ENCODE data around the gene MAPK8.

The MAPK8 gene

DNA sequence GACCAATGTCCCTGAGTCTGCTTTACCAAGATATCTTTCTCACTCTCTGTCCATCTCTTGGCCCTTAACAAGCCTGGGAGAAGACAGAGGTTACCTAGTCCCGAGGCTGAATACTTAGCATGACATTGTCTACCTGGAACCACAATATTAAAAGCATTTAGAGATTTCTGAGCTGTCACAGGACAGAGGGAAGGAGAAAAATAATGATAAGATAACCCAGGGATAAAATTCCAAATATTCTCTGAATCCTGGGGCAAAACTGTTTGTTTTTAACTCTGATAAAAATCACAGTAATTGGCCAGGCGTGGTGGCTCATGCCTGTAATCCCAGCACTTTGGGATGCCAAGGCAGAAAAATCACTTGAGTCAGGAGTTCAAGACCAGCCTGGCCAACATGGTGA, 12.0 kb upstream of the MAPK8 start:
- TF ChIP-seq POLR2AphosphoS5 (IDR thresholded peaks at IDR 0.05; ENCODE audit: low read depth, low read length): no peak
- no peak for TF ChIP-seq TAF1 (IDR thresholded peaks at IDR 0.05; ENCODE audit: borderline replicate concordance, low read depth, low read length)
- no peak for TF ChIP-seq POLR2A (IDR thresholded peaks at IDR 0.05; ENCODE audit: low read depth, low read length)
- no peak for FAIRE-seq
- DNase-seq (ENCODE audit: insufficient read length): no peak

DNA sequence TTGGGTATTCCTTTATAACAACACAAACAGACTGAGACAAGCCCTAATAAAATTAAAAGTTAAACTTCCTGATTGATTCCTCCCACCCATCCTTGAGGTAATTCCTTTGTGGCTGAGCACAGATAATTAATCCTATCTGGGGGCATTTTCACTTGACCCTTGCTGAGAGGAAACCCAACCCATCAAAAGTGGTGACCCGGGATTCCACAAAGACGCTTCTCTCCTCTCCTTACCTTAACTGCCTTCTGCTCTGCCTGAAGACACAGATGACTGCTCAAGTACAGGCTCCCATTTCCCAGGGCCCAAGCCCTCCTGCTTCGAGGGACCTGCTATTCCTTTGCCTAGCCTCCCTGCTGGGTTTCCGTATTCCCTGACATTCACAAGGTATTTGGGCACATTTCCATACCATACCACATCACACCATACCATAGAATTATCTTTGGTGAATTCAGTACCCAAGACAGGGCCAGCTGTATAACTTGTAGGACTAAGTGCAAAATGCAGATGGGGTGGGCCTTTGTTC, 9.8 kb upstream of the MAPK8 start:
- DNase-seq (ENCODE audit: insufficient read length) (no peak), FAIRE-seq (no peak)
- TF ChIP-seq POLR2A (IDR thresholded peaks at IDR 0.05; ENCODE audit: low read depth, low read length) (no peak), POLR2AphosphoS5 (IDR thresholded peaks at IDR 0.05; ENCODE audit: low read depth, low read length) (no peak), TAF1 (IDR thresholded peaks at IDR 0.05; ENCODE audit: borderline replicate concordance, low read depth, low read length) (no peak)

DNA sequence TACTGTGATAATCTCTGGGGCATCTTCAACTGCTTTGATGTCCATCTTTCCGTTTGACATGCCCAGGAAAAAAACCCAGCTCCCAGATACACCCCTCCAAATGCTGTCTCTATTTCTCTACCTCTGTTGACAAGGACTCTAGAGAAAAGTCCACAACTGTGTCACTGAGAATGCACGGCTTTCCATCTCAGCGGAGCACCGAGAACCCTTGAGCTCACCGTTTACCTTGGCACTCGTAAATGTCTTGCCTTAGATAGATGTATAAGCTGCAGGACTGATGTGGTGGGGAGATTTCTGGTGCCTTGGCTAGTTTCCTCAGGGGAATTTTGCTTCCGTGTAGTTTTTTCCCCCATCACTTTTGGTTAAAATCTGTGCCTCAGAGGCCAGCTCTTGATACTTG, 7.4 kb upstream of the MAPK8 start:
- no peak for FAIRE-seq
- DNase-seq (ENCODE audit: insufficient read length): no peak
- TF ChIP-seq POLR2AphosphoS5 (IDR thresholded peaks at IDR 0.05; ENCODE audit: low read depth, low read length): no peak
- TF ChIP-seq TAF1 (IDR thresholded peaks at IDR 0.05; ENCODE audit: borderline replicate concordance, low read depth, low read length): no peak
- TF ChIP-seq POLR2A (IDR thresholded peaks at IDR 0.05; ENCODE audit: low read depth, low read length): no peak

DNA sequence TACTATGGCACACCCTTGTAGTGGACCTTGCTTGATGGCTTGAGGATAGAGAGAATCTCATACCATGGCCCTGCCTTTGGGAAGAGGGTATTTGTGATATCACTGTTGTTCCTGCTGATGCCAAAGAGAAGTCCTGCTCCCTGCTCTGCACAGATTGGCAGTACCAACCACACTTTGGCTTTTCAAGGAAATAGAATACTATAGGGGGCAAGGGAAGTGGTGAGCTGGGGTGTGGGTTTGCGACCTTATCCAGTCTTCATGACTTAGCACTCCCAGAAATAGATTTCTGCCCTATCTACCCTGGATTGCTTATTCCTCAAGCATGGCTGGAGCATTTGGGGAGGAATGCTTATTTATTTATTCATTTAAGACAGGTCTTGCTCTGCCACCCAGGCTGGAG, 6.8 kb upstream of the MAPK8 start:
- no peak for FAIRE-seq
- no peak for TF ChIP-seq POLR2AphosphoS5 (IDR thresholded peaks at IDR 0.05; ENCODE audit: low read depth, low read length)
- no peak for TF ChIP-seq POLR2A (IDR thresholded peaks at IDR 0.05; ENCODE audit: low read depth, low read length)
- TF ChIP-seq TAF1 (IDR thresholded peaks at IDR 0.05; ENCODE audit: borderline replicate concordance, low read depth, low read length): no peak
- no peak for DNase-seq (ENCODE audit: insufficient read length)

DNA sequence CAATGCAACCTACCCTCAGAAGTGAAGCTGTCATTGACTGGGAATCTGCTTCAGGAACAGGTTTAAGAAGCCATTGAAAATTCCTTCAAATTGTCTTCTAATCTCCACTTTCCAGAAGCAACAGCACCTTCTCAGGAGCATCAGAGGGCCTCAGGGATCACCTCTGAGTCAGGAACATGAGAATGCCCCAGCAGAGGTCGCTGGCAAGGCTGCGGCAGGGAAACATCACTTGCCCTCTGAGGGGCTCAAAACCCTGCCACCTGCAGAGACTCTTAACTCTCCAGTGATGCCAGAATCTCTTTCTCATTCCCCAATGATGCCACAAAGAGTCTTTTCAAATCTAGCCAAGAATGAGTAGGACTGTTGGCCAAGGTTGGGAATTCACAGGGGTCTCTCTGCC, 5.9 kb upstream of the MAPK8 start:
- FAIRE-seq (no peak), DNase-seq (ENCODE audit: insufficient read length) (no peak)
- no peak for TF ChIP-seq POLR2A (IDR thresholded peaks at IDR 0.05; ENCODE audit: low read depth, low read length)
- TF ChIP-seq TAF1 (IDR thresholded peaks at IDR 0.05; ENCODE audit: borderline replicate concordance, low read depth, low read length): no peak
- TF ChIP-seq POLR2AphosphoS5 (IDR thresholded peaks at IDR 0.05; ENCODE audit: low read depth, low read length): no peak

DNA sequence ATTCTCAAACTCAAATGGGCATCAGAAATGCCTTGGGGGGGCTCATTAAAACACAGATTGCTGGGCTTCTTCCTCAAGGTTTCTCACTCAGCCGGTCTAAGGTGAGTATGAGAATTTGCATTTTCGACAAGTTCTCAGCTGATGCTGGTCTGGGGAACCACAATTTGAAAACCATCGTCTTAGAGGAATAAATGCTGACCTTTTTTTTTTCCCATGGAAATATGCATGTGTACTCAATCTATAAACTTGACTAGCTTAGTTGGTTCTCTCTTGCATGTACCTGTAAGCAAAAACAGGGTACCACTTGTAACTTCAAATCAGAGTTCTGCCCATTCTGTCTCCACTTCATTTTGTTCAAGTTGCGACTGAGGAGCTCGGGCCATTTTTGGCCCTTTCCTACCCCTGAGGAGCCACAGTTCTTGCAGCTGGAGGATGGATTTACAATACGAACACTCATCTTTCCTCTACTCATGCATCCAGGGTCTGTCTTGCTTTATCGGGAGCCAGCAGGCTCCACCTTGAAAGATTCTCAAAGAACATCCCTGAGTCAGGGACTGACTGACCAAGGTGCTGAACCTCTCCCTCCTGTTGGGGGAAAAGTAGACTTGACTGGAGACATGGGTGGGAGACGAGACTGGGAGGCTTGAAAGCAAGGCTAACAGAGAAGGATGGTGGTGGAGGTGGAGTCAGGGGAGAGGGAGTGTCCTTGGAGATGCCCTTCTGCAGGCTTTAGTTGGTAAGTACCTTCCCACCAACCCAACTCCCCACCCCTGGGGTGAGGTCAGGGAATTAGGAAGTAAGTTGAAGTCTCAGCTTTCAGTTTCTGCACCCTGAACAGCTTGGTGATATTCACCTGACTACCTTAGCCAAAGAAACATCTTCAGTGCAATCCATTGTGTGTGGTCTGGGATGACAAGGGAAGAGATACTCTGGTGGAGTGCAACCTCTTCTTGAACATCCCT, 3.7 kb upstream of the MAPK8 start:
- DNase-seq (ENCODE audit: insufficient read length) (no peak), FAIRE-seq (peak; percentile 76)
- TF ChIP-seq POLR2AphosphoS5 (IDR thresholded peaks at IDR 0.05; ENCODE audit: low read depth, low read length) (no peak), POLR2A (IDR thresholded peaks at IDR 0.05; ENCODE audit: low read depth, low read length) (no peak), TAF1 (IDR thresholded peaks at IDR 0.05; ENCODE audit: borderline replicate concordance, low read depth, low read length) (no peak)

DNA sequence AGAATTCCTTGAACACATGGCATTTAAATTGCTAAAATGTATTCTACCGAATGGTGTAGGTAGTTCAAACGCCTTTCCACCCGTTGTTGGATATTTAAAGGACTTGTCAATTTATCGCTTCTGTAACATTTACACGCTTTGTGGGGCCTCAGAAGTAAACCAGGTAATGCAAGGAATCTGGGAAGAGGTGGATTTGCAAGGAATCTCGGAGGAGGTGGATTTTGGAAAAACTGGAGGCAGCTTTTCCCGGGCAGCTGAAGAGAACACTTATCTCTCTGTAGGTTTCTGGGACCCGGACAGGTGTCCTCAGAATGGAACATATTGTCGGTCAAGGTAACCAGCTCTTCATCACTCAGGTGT, 592 bp upstream of the MAPK8 start:
- no peak for DNase-seq (ENCODE audit: insufficient read length)
- FAIRE-seq: no peak
- TF ChIP-seq TAF1 (IDR thresholded peaks at IDR 0.05; ENCODE audit: borderline replicate concordance, low read depth, low read length): no peak
- TF ChIP-seq POLR2A (IDR thresholded peaks at IDR 0.05; ENCODE audit: low read depth, low read length): no peak
- TF ChIP-seq POLR2AphosphoS5 (IDR thresholded peaks at IDR 0.05; ENCODE audit: low read depth, low read length): no peak

DNA sequence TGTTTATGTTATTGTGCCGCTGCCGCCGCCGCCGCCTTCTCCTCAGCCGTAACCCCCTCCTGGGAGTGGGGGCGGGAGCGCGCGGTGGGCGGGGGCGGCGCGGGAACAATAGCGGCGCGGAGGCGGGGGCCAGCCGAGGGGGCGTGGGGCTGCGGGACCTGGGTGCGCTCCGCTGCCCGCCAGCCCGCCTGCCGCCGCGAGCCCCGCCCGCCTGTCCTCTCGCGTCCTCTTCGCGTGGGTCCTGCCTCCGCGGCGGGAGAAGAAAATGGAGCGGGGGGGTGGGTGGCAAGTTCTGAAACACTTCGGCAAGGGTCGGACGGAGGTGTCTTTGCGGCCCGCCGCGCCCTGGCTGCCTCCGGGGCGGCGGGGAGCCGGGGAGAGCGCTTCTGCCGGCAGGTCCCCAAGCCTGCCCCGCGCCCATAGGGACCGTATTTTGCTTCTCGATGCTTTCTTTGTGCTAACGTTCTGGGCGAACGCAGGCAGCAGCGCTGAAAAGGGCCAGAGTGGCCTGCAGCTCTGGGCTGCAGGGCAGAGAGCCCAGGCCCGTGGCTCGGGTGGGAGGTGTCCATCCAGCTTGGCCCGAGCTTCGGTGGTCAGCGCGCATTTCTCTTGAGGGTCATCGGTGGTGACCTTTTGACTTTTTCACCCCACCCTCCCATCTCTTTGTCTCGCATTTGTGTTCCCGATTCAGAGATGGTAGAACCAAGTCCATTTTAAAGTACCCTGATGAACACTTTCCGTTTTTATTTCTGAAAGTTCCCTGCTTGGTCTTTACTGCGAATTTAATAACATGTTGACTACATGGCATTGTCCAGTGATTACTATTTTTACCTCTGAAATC, 613 bp downstream of the MAPK8 start:
- FAIRE-seq: no peak
- no peak for DNase-seq (ENCODE audit: insufficient read length)
- TF ChIP-seq TAF1 (IDR thresholded peaks at IDR 0.05; ENCODE audit: borderline replicate concordance, low read depth, low read length) (no peak), POLR2A (IDR thresholded peaks at IDR 0.05; ENCODE audit: low read depth, low read length) (no peak), POLR2AphosphoS5 (IDR thresholded peaks at IDR 0.05; ENCODE audit: low read depth, low read length) (no peak)

DNA sequence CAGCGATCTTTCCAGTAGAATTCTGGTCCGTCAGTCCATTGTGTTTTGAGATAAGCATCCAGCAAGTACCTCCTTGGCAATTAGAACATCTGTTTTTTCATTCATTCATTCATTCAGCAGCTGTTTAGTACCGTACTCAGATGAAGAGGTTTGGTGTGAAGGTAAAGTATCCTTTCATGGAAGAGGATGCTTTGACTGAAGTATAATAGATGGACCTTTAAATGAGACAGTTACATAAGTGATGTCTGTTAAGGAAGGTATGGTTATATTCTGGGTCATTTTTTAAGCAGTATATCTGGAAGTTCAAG, 1.2 kb downstream of the MAPK8 start:
- TF ChIP-seq POLR2AphosphoS5 (IDR thresholded peaks at IDR 0.05; ENCODE audit: low read depth, low read length) (no peak), POLR2A (IDR thresholded peaks at IDR 0.05; ENCODE audit: low read depth, low read length) (no peak), TAF1 (IDR thresholded peaks at IDR 0.05; ENCODE audit: borderline replicate concordance, low read depth, low read length) (no peak)
- DNase-seq (ENCODE audit: insufficient read length): no peak
- peak; percentile 50 for FAIRE-seq

DNA sequence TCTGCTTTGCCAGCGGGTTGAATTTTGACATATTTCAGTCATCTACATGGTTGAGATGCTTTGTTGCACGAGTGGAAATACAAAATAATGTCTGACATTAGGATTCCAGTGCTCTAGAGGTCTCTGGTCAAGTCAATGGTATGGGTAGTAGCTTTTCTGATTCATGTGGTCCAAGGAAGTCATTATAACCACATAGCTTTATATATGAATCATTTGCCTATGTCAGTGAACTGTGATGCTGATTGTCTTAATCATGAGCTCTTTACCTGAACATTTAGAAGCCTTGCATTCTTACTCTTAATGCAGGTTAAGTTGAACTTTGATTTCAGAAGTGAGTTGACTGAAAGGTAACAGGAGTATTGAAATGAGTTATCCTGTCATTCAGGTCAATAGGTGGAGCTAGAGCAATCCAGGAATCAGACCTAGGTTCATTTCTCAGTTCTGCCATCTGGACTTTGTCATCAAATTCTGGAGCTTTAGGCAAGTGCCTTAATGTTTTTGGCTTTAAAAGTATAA, 3.3 kb downstream of the MAPK8 start:
- DNase-seq (ENCODE audit: insufficient read length) (no peak), FAIRE-seq (peak; percentile 88)
- no peak for TF ChIP-seq POLR2A (IDR thresholded peaks at IDR 0.05; ENCODE audit: low read depth, low read length)
- no peak for TF ChIP-seq TAF1 (IDR thresholded peaks at IDR 0.05; ENCODE audit: borderline replicate concordance, low read depth, low read length)
- no peak for TF ChIP-seq POLR2AphosphoS5 (IDR thresholded peaks at IDR 0.05; ENCODE audit: low read depth, low read length)

DNA sequence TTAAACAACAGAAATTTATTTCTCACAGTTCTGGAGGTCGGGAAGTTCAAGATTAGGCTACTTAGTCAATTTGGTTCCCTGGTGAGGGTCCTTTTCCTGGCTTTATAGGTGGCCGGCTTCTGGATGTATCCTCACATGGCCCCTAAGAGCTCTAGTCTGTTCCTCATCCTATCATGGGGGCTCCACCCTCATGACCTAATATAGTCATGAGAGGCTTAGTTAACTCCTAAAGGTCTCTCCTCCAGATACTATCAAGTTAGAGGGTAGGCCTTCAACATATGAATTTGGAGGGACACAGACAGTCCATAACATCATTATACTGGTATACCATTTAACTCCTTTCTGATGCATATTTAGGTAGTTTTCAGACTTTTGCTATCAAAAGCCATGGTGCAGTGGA, 7.6 kb downstream of the MAPK8 start:
- DNase-seq (ENCODE audit: insufficient read length) (no peak), FAIRE-seq (no peak)
- TF ChIP-seq POLR2A (IDR thresholded peaks at IDR 0.05; ENCODE audit: low read depth, low read length) (no peak), POLR2AphosphoS5 (IDR thresholded peaks at IDR 0.05; ENCODE audit: low read depth, low read length) (no peak), TAF1 (IDR thresholded peaks at IDR 0.05; ENCODE audit: borderline replicate concordance, low read depth, low read length) (no peak)
